HCT116 (cell line): ENCODE measurements around the gene TAF3.

Experiments
- ELF1 ChIP-seq: IDR thresholded peaks from 2 replicates; pipeline ENCODE4 v1.6.1; 2012; ENCODE audit warnings: low read depth, borderline replicate concordance
- EZH2 ChIP-seq: fragments of 200-600 bp; sonication (generic); IDR thresholded peaks from 2 replicates; pipeline ENCODE4 v1.6.1; 2017; ENCODE audit warnings: antibody characterized with exemption, mixed run types
- JUND ChIP-seq: IDR thresholded peaks from 2 replicates; pipeline ENCODE4 v1.6.1; 2012
- MAX ChIP-seq: IDR thresholded peaks from 2 replicates; pipeline ENCODE4 v1.6.1; 2012
- POLR2A ChIP-seq: IDR thresholded peaks from 2 replicates; pipeline ENCODE4 v1.7.0; 2011; ENCODE audit warnings: borderline replicate concordance; ENCODE audit not compliant: insufficient read depth, insufficient read length; ENCODE audit errors: extremely low read depth
- POLR2AphosphoS5 ChIP-seq: IDR thresholded peaks from 2 replicates; pipeline ENCODE4 v1.6.1; 2011; ENCODE audit warnings: mild to moderate bottlenecking, low read depth, low read length, moderate library complexity
- RAD21 ChIP-seq: IDR thresholded peaks from 2 replicates; pipeline ENCODE4 v1.6.1; 2012; ENCODE audit warnings: low read depth, mild to moderate bottlenecking
- SIN3A ChIP-seq: IDR thresholded peaks from 2 replicates; pipeline ENCODE4 v1.6.1; 2012; ENCODE audit warnings: low read depth
- ZFX ChIP-seq: fragments of 450-650 bp; IDR thresholded peaks from 2 replicates; pipeline ENCODE4 v1.6.1; 2017
- TF ChIP-seq, protein P1 (sequence below), 3 experiments: fragments of 200-600 bp in 1 of 3; sonication (generic) in 1 of 3; IDR thresholded peaks in 2 of 3; conservative IDR thresholded peaks in 1 of 3; 2 replicates each; pipeline ENCODE4 v1.5.1; 2012 to 2017; ENCODE audit warnings: low read depth in 2 of 3, low read length in 2 of 3, antibody characterized with exemption in 1 of 3, borderline replicate concordance in 1 of 3, control low read depth in 1 of 3, mild to moderate bottlenecking in 1 of 3, mixed read lengths in 1 of 3, mixed run types in 1 of 3, moderate library complexity in 1 of 3; ENCODE audit not compliant: insufficient read depth in 1 of 3
- TF ChIP-seq, protein P2 (sequence below): IDR thresholded peaks from 2 replicates; pipeline ENCODE4 v1.6.1; 2011; ENCODE audit warnings: mild to moderate bottlenecking, low read length, moderate library complexity; ENCODE audit not compliant: insufficient replicate concordance; ENCODE audit errors: extremely low read depth
- TF ChIP-seq, protein P3 (sequence below): IDR thresholded peaks from 2 replicates; pipeline ENCODE4 v1.6.1; 2012; ENCODE audit warnings: low read depth

- TF ChIP-seq, protein P1, sequence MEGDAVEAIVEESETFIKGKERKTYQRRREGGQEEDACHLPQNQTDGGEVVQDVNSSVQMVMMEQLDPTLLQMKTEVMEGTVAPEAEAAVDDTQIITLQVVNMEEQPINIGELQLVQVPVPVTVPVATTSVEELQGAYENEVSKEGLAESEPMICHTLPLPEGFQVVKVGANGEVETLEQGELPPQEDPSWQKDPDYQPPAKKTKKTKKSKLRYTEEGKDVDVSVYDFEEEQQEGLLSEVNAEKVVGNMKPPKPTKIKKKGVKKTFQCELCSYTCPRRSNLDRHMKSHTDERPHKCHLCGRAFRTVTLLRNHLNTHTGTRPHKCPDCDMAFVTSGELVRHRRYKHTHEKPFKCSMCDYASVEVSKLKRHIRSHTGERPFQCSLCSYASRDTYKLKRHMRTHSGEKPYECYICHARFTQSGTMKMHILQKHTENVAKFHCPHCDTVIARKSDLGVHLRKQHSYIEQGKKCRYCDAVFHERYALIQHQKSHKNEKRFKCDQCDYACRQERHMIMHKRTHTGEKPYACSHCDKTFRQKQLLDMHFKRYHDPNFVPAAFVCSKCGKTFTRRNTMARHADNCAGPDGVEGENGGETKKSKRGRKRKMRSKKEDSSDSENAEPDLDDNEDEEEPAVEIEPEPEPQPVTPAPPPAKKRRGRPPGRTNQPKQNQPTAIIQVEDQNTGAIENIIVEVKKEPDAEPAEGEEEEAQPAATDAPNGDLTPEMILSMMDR (IDR thresholded peaks at IDR 0.05 in 2 of 3, conservative IDR thresholded peaks at IDR 0.05 in 1 of 3; ENCODE audit: borderline replicate concordance in 1 of 3, insufficient read depth in 1 of 3, low read depth in 2 of 3, low read length in 2 of 3) = no peak
- no peak for TF ChIP-seq MAX
- TF ChIP-seq RAD21 = no peak
- no peak for TF ChIP-seq ZFX
- TF ChIP-seq ELF1 = no peak
- no peak for TF ChIP-seq JUND
- TF ChIP-seq, protein P2, sequence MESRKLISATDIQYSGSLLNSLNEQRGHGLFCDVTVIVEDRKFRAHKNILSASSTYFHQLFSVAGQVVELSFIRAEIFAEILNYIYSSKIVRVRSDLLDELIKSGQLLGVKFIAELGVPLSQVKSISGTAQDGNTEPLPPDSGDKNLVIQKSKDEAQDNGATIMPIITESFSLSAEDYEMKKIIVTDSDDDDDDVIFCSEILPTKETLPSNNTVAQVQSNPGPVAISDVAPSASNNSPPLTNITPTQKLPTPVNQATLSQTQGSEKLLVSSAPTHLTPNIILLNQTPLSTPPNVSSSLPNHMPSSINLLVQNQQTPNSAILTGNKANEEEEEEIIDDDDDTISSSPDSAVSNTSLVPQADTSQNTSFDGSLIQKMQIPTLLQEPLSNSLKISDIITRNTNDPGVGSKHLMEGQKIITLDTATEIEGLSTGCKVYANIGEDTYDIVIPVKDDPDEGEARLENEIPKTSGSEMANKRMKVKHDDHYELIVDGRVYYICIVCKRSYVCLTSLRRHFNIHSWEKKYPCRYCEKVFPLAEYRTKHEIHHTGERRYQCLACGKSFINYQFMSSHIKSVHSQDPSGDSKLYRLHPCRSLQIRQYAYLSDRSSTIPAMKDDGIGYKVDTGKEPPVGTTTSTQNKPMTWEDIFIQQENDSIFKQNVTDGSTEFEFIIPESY = no peak
- no peak for TF ChIP-seq POLR2AphosphoS5
- no peak for TF ChIP-seq POLR2A
- TF ChIP-seq, protein P3, sequence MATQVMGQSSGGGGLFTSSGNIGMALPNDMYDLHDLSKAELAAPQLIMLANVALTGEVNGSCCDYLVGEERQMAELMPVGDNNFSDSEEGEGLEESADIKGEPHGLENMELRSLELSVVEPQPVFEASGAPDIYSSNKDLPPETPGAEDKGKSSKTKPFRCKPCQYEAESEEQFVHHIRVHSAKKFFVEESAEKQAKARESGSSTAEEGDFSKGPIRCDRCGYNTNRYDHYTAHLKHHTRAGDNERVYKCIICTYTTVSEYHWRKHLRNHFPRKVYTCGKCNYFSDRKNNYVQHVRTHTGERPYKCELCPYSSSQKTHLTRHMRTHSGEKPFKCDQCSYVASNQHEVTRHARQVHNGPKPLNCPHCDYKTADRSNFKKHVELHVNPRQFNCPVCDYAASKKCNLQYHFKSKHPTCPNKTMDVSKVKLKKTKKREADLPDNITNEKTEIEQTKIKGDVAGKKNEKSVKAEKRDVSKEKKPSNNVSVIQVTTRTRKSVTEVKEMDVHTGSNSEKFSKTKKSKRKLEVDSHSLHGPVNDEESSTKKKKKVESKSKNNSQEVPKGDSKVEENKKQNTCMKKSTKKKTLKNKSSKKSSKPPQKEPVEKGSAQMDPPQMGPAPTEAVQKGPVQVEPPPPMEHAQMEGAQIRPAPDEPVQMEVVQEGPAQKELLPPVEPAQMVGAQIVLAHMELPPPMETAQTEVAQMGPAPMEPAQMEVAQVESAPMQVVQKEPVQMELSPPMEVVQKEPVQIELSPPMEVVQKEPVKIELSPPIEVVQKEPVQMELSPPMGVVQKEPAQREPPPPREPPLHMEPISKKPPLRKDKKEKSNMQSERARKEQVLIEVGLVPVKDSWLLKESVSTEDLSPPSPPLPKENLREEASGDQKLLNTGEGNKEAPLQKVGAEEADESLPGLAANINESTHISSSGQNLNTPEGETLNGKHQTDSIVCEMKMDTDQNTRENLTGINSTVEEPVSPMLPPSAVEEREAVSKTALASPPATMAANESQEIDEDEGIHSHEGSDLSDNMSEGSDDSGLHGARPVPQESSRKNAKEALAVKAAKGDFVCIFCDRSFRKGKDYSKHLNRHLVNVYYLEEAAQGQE = no peak
- no peak for TF ChIP-seq EZH2
- TF ChIP-seq SIN3A = no peak
Measured at GRCh38 chr10:7942859-7943258, 124.6 kb downstream of the TAF3 start.
